GM18870 (cell line): ENCODE results near the gene MANF.
A peak's percentile ranks its signal among the peaks of the same experiment; 100 is the strongest.

Source experiments
- ATAC-seq: cut with Tn5 transposase; IDR thresholded peaks from one replicate; pipeline ENCODE4 v1.9.1; 2021; ENCODE audit warnings: moderate library complexity; ENCODE audit not compliant: unreplicated experiment

MANF gene

DNA sequence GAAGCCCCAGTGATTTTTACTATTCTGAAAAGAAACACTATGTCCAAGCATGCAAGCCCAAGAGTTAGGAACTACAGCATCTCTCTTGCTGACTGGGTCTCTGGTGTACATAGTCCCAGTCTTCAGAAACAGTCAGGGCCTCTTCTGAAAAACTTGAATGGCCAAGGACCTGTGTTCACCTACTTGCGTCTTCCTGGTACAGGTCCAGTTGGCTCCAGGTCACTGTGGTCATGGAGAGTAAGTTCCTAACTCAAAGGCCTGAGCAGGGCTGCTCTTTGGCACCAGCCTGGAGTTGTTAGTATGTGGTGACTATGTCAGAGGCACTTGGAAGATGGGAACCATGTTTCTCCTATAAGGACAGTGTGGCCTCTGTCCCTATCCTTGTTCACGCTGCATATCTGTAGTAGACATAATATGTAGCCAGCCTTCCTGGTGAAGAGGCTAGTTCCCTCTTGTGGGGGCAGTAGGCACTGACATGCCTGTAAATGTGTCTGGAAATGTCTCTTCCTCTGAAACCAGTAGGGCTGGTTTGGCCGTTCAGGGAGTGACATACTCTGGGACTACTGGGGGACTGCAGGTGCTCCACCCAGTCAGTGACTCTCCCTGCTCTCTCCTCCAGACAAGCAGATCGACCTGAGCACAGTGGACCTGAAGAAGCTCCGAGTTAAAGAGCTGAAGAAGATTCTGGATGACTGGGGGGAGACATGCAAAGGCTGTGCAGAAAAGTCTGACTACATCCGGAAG is 3.4 kb downstream of the MANF start:
- ATAC-seq = no peak

DNA sequence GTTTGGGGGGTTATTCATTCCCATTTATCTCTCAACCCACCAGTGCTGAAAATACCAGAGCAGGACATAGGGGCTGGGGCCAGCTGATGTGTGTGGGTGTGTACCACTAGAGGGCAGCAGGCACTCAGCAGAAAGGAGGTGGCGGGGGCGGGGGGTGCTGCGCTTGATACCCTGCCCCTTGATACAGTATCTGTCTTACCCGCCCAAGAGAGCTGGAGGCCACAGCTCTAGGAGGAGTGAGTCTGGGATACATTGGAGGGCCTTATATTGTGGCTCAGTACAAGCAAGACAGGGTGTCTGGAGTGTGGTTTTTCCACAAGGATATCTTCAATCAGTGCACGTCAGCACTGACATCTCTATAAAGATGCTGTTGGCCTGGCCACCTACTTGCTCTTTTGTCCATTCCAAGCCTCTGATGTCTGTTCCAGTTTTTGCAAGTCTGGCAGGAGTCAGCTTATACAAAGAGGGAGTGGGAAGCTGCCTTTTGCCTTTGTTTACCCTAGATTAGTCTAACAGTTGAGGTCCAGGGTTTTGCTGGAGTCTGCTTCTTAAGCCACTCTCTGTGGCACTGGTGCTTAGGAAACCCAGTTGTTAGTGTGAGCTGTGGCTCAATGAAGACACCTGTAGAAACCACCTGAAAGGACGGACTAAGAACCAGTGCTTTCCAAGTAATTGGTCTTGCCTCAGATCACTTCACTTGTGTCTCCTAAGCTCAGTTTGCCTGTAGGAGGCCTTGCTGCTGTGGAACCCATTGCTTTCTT is 4.5 kb downstream of the MANF start:
- ATAC-seq = no peak

DNA sequence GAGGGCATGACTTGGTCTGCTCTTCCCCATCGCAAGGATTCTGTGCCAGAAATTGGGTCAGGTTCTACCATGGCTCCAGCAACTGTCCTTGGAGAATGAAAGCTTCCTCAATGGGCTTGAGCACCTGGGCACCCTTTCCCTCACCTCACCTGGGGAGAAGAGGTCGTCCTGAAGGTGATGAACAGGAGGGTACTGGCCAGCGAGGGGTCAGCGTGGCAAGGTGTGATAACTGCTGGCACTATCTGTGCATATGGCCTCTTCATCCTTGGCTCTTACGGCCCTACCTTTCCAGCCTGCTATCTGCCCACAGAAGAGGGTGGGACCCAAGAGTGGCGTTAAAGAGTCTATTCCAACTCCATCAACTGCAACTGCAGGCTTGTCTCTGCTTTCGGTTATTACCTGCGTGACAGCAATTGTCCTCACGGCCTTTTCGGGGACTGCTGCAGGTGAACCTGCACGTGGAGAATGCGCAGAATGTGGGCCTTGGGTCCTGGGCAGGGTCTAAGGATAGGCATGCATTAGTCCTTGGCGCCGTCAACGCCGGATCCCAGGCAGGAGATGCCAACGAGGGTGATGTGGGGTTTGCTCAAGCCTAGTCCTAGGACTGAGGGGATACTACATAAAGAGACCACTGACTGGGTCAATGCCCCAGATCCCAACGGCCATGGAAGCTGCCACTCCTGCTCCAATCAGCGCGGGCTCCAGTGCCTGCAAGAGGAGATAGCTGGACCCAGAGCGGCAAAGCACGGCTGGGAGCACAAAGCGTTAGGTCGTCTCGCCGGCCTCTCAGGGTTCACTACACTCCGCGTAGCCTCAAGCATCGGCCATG is 5.4 kb downstream of the MANF start:
- peak; percentile 13 for ATAC-seq

DNA sequence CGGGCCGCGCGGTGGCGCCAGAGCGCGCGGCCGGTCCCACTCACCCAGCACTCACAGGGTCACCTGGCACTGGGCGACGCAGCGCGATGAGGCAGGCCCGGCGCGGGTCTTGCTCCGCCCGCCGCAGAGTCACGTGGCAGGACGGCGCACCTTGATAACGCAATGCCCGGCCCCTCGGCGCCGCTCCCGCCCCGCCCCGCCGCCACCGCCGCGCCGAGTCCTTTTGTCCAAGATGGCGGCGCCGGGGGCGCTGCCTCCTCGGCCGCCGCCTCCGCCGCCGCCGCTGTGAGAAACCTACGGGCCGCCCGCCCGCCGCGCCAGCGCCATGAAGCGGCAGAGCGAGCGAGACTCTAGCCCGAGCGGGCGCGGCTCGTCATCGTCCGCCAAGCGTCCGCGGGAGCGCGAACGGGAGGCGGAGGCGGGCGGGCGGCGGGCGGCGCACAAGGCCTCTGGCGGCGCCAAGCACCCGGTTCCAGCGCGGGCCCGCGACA is 6.0 kb downstream of the MANF start, which contains the start of gene RBM15B:
Gene RBM15B, plus strand, starts transcription at position 211 of the 491 bp plus-strand sequence. Its CDS starts 115 bp downstream, at position 326.
- ATAC-seq = peak; percentile 83

DNA sequence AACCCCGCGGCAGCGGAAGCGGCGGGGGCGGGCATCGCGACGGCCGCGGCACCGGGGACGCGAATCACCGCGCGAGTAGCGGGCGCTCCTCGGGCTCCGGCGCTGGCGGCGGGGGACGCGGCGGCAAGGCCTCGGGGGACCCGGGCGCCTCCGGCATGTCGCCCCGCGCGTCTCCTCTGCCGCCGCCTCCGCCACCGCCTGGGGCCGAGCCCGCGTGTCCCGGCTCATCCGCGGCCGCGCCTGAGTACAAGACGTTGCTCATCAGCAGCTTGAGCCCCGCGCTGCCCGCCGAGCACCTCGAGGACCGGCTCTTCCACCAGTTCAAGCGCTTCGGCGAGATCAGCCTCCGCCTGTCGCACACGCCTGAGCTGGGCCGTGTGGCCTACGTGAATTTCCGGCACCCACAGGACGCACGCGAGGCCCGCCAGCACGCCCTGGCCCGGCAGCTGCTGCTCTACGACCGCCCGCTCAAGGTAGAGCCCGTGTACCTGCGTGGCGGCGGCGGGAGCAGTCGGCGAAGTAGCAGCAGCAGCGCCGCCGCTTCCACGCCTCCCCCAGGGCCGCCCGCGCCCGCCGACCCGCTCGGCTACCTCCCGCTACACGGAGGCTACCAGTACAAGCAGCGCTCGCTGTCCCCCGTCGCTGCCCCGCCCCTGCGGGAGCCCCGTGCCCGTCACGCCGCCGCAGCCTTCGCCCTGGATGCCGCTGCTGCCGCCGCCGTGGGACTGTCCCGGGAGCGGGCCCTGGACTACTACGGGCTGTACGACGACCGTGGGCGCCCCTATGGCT is 6.7 kb downstream of the MANF start:
- ATAC-seq = no peak

DNA sequence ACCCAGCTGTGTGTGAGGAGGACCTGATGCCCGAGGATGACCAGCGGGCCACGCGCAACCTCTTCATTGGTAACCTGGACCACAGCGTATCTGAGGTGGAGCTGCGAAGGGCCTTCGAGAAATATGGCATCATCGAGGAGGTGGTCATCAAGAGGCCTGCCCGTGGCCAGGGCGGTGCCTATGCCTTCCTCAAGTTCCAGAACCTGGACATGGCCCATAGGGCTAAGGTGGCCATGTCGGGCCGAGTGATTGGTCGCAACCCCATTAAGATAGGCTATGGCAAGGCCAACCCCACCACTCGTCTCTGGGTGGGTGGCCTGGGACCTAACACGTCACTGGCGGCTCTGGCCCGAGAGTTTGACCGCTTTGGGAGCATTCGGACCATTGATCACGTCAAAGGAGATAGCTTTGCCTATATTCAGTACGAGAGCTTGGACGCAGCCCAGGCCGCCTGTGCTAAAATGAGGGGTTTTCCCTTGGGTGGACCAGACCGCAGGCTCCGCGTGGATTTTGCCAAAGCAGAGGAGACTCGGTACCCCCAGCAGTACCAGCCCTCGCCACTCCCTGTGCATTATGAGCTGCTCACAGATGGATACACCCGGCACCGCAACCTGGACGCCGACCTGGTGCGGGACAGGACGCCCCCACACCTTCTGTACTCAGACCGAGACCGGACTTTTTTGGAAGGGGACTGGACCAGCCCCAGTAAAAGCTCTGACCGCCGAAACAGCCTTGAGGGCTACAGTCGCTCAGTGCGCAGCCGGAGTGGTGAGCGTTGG is 7.5 kb downstream of the MANF start:
- ATAC-seq = no peak

DNA sequence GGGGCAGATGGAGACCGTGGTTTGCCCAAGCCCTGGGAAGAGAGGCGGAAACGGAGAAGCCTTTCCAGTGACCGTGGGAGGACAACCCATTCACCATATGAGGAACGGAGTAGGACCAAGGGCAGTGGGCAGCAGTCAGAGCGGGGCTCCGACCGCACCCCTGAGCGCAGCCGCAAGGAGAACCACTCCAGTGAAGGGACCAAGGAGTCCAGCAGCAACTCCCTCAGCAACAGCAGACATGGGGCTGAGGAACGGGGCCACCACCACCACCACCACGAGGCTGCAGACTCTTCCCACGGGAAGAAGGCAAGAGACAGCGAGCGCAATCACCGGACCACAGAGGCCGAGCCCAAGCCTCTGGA is 8.0 kb downstream of the MANF start:
- no peak for ATAC-seq

DNA sequence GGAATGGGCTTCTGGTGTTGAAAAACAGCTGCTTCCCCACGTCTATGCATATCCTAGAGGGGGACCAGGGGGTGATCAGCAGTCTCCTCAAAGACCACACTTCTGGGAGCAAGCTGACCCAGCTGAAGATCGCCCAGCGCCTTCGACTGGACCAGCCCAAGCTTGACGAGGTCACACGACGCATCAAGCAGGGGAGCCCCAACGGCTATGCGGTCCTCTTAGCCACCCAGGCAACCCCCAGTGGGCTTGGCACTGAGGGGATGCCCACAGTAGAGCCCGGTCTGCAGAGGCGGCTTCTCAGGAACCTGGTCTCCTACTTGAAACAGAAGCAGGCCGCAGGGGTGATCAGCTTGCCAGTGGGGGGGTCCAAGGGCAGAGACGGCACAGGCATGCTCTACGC is 8.5 kb downstream of the MANF start:
- no peak for ATAC-seq

DNA sequence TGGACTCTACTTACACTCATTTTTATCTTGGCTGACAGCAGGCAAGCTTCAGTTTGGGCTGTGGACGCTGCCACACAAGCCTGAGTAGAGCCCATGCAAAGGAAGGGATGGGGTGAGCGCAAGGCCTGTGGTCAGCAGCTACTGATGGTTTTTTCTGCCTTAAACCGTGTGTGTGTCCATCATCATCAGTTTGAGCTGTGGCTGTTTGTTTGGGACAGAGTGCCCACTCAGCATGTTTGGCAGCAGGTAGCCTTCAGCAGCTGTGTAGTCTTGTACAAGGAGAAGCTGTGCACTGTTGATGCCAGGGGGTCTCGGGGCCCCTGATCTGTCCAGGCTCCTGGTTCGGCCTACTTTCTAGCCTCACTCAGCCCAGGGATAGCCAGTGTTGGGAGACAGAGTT is 9.4 kb downstream of the MANF start:
- no peak for ATAC-seq

DNA sequence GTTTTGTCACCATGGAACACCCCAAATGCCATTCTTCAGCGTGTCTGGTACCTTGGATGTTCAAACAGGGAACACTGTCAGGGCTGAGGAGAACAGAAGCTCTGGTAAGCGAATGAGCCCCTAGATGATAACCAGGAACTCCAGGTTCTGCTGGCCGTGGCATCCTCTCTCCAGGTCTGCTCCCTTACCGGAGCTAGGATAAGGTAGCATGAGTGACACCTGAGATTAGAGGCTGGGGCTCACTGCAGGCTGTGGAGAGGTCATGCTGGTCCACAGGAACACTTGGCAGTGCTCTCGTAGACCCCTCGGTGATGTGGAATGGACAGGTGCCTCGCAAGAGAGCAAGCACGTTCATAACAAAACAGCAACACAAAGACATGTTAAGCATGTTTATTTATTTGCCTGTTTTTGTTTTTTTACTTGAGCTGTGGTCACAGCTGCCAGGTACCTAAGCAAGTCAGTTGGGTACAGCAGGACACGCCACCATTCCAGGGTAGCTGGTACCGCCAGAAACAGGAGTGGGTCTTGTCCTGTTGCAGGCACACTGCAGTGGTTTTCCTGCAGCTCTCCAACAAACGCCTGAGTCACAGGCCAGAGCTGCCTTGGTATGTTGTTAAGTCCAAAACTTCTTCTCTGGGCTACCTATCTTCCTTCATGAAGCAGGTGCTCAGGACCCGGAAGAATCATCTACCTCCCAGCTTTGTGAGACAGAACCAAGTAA is 10.6 kb downstream of the MANF start:
- ATAC-seq = no peak

DNA sequence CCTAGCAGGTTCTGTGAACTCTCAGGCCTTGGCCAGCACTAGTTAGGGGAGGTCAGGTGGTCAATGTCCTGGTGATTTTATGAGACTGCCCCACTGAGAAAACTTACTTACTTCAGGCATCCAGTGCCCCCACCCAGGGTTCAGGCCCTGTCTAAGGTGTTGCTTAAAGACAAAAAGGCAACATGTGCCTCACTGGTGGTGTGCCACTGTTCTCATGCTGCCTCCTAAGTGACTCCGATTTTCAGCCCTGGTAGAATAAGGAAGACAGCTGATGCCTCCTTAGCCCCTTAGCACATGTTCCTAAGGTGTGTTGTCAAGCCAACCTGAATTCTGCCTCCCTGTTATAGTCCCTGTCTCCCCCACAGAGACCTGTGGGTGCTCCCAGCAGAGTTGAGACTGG is 11.3 kb downstream of the MANF start:
- ATAC-seq = no peak

DNA sequence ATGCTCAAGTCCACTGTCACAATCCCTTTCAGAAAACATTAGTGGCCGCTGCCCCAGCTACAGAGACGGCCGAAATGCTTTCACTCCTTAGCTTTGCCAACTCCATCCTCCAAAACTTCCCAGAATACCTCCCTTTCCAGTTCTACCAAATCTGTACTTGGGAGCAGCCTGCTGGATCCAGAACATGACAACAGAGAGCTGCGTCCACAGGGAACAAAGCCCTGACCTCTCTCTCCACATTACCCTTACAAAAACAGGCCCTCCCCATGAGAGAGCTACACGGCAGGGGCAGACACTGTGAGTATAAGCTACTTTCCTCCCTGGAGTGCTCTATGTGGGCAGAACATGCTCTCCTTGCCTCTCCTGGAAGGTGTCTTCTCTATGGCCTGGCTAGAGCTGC is 12.3 kb downstream of the MANF start:
- no peak for ATAC-seq

DNA sequence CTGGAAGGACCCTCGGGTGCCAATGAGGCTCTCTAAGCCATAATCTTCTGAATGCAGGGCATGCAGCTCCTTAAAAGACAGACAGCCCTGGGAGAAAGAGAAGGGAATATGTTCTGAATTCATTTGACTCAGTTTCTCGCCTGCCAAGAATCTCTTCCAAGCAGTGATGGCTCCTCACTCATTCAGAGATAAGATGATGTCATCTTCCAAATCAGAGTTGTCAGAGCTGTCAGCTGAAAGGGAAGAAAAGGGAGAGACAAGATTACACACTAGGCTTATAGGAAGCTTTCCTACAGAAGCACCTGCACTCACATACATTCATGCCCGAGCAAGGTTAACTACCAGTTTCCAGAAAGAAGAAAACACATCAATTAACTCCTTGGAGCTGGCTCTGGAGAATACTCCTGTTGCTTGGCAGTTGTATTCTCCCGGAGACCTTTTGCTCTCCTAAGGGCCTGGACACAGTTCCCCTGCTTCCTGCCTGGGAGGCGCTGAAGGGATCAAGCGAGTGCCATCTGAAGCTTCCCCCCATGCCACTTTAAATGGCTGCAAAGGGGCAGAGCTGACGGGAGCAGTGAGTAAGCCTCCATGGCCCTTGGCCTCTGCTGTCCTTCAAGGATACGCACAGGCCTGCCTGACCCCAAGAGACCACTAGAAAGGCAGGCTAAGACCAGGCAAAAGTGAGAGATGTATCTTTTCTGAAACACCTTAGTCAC is 13.7 kb downstream of the MANF start:
- ATAC-seq = no peak

DNA sequence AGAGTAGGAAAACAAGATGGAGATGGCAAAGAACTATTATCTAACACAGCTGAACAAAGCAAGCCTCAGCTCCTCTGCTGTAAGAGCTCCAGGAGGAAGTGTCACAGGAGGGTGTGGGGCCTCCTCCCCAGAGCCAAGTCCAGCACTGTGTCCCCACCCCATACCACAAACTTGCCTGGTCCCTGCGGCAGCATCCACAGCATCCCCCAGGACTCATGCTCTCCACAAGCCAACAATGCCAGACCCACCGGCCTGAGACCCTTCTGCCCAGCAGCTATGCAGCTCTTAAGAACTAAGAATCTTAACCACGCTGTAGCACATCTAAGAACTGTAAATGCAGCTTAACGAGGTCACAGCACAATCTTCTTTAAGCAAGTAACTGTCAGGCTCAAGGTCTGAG is 15.1 kb downstream of the MANF start:
- ATAC-seq = no peak

DNA sequence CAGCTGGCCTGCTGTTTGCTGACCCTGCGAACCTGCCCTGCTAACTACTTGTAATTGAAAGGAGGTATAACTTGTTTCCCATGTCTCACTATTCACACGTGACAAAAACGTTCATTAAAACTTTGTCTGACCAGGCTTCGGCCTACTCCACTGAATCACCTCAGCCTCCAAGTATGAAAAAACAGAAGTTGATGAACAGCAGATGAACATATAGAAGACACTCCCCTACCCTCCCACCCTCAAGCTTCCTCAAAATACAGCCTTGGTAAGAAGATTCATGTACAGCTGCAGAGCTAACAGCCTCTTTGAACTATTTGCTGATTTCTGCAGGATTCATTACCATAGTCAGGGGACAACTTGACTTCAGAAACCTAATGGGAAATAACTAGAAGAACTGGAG is 16.6 kb downstream of the MANF start:
- ATAC-seq = no peak

DNA sequence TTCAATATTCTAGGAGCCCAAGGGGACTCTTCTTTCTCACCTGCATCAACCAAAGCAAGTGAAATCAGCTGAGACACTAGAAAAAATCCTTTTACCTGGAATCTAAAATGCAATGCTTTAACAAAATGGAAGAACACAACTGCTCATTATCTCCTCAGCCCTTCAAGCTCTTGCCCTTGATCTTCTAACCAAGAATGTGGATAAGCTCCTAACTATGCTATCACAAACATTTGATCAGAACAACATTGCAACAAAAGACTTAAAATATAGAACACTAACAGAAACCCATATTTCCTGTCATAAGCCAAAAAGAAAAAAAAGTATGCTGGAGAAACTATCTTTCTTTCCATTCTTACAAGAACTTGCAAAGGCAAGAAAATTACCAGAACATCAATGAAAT is 18.6 kb downstream of the MANF start:
- no peak for ATAC-seq

DNA sequence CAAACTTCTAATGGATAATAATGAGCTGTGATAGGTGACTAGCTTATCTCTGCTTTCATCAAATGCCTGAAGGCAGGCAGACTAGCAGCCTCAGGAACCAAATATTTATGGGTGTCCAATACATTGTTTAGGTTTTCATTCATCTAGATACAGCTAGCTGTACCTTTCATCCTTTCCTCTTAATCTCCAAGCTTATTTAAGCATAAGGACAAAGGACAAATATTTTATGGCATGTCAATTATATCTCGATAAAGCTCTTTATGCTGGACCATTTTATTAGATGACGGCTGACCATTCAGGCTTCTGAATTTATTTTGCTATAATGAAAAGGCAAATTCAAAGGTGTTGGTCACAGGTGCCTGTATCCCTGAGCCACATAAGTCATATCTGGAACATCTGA is 22.9 kb downstream of the MANF start:
- no peak for ATAC-seq

DNA sequence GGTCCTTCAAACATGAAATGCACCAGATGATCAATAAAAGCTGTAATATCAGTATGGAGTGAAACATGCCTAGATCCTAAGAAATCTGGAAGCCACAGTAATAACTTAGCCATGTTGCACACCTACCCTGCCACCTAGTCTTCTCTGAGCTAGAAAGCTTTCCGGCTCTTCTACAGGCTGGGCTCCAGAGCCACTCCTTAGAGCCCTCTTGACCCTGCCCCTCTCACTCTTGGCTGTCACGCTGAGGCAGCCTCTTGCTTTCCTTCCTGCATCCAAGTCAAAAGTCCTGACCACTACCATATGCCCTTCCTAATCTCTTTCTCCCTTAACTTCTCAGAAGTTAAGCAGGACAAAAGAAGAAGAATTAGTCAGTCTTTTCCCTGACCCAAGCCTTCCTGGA is 23.7 kb downstream of the MANF start:
- no peak for ATAC-seq

DNA sequence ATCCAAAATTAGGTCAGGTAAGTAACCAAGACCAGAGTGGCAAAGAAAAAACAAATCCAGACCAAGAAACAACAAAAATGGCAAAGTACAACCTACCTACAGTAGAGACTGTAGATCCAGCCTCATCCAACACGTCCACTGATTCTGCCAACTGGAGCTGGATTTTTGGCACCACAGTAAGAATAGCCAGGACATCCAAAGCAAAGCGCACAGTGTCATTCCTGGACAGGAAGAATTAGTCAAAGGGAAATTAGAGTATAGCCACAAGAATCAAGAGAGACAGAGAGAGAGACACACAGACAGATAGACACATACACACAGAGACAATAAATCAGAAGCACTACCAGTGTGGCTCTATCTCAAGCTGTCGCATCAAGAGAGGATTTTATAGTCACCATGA is 37.1 kb downstream of the MANF start:
- ATAC-seq = no peak
